ENCODE results near the gene GJB2. TPM values are rescaled to one million over a fixed set of nuclear protein-coding genes. Genes with fewer than 3 reads are reported as not detected.
A peak's percentile ranks its signal among the peaks of the same experiment; 100 is the strongest.

The GJB2 gene
- total RNA-seq, 1 experiment from 2014 or later = 4.6 TPM

- intact Hi-C loops (cut with micrococcal nuclease; ENCODE audit: unreplicated experiment) = no loop called here
- no peak for DNase-seq
- CTCF ChIA-PET = no interaction called here
- H3K4me3 Mint-ChIP-seq (ENCODE audit: low read depth, unreplicated experiment) = no peak overlapping the region
- TF ChIP-seq CTCF (IDR thresholded peaks at IDR 0.05; ENCODE audit: unreplicated experiment) = no peak
- no peaks in the 10 kb centered on the region for H3K4me1 Mint-ChIP-seq (ENCODE audit: low read depth, unreplicated experiment)
- BruUV-seq (replicated peaks) = no TSS peak
- peaks cover under 1% of the 10 kb centered on the region for H3K36me3 Mint-ChIP-seq (ENCODE audit: insufficient read depth, unreplicated experiment)
- no peaks in the 10 kb centered on the region for H3K9me3 Mint-ChIP-seq (ENCODE audit: low read depth, unreplicated experiment)
- no peak overlapping the region for H3K27ac Mint-ChIP-seq (ENCODE audit: unreplicated experiment)
- H3K27me3 Mint-ChIP-seq (ENCODE audit: unreplicated experiment) = no peaks in the 10 kb centered on the region
Measured at GRCh38 chr13:20186771-20187170, 6.0 kb downstream of the GJB2 start.

GRCh38 chr13:20185366-20186056 is 7.2 kb downstream of the GJB2 start:
- no peaks in the 10 kb centered on the region for H3K36me3 Mint-ChIP-seq (ENCODE audit: insufficient read depth, unreplicated experiment)
- H3K27me3 Mint-ChIP-seq (ENCODE audit: unreplicated experiment) = no peaks in the 10 kb centered on the region
- no peaks in the 10 kb centered on the region for H3K4me1 Mint-ChIP-seq (ENCODE audit: low read depth, unreplicated experiment)
- H3K4me3 Mint-ChIP-seq (ENCODE audit: low read depth, unreplicated experiment) = no peak overlapping the region
- no TSS peak for BruUV-seq (replicated peaks)
- CTCF ChIA-PET = no interaction called here
- H3K9me3 Mint-ChIP-seq (ENCODE audit: low read depth, unreplicated experiment) = no peaks in the 10 kb centered on the region
- no peak for TF ChIP-seq CTCF (IDR thresholded peaks at IDR 0.05; ENCODE audit: unreplicated experiment)
- no peak for DNase-seq
- H3K27ac Mint-ChIP-seq (ENCODE audit: unreplicated experiment) = no peak overlapping the region
- intact Hi-C loops (cut with micrococcal nuclease; ENCODE audit: unreplicated experiment) = no loop called here

GRCh38 chr13:20182231-20182846 is 10.4 kb downstream of the GJB2 start:
- H3K27ac Mint-ChIP-seq (ENCODE audit: unreplicated experiment) = no peak overlapping the region
- TF ChIP-seq CTCF (IDR thresholded peaks at IDR 0.05; ENCODE audit: unreplicated experiment) = peak; percentile 58
- no peaks in the 10 kb centered on the region for H3K36me3 Mint-ChIP-seq (ENCODE audit: insufficient read depth, unreplicated experiment)
- peak; percentile 37 for DNase-seq
- no TSS peak for BruUV-seq (replicated peaks)
- intact Hi-C loops (cut with micrococcal nuclease; ENCODE audit: unreplicated experiment) = loop anchor here (1.0 kb wide), 1 partner anchor 307 kb away; no protein-coding TSS in a partner anchor
- H3K27me3 Mint-ChIP-seq (ENCODE audit: unreplicated experiment) = no peaks in the 10 kb centered on the region
- CTCF ChIA-PET = interaction anchor here (0.7 kb wide), 2 partner anchors 50 to 180 kb away, joined by 4 to 7 read pairs; no protein-coding TSS in a partner anchor
- no peak overlapping the region for H3K4me3 Mint-ChIP-seq (ENCODE audit: low read depth, unreplicated experiment)
- no peaks in the 10 kb centered on the region for H3K4me1 Mint-ChIP-seq (ENCODE audit: low read depth, unreplicated experiment)
- no peaks in the 10 kb centered on the region for H3K9me3 Mint-ChIP-seq (ENCODE audit: low read depth, unreplicated experiment)

DNA sequence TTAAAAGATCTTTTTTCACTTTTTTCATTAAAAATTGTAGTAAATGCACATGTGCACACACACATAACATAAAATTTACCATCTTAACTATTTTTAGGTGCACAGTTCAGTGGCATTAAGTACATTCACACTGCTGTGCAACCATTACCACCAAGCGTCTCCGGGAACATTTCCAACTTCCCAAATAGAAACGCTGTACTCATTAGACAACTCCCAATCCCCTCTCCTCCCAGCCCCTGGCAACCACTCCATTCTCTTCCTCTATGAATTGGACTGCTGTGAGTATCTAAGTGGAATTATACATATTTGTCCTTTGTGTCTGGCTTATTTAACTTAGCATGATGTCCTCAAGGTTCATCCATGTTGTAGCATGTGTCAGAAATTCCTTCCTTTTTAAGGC is 11.6 kb downstream of the GJB2 start:
- BruUV-seq (replicated peaks) = no TSS peak
- H3K36me3 Mint-ChIP-seq (ENCODE audit: insufficient read depth, unreplicated experiment) = no peaks in the 10 kb centered on the region
- TF ChIP-seq CTCF (IDR thresholded peaks at IDR 0.05; ENCODE audit: unreplicated experiment) = no peak
- intact Hi-C loops (cut with micrococcal nuclease; ENCODE audit: unreplicated experiment) = no loop called here
- peaks cover under 1% of the 10 kb centered on the region for H3K4me1 Mint-ChIP-seq (ENCODE audit: low read depth, unreplicated experiment)
- no peak overlapping the region for H3K27ac Mint-ChIP-seq (ENCODE audit: unreplicated experiment)
- no peak for DNase-seq
- CTCF ChIA-PET = no interaction called here
- H3K9me3 Mint-ChIP-seq (ENCODE audit: low read depth, unreplicated experiment) = no peaks in the 10 kb centered on the region
- H3K27me3 Mint-ChIP-seq (ENCODE audit: unreplicated experiment) = no peaks in the 10 kb centered on the region
- no peak overlapping the region for H3K4me3 Mint-ChIP-seq (ENCODE audit: low read depth, unreplicated experiment)

Measured in Calu3 (cell line).